PC-9 (cell line): ENCODE measurements around the gene BABAM1. TPM values are rescaled to one million over a fixed set of nuclear protein-coding genes. Genes with fewer than 3 reads are reported as not detected.

Experiments used
- BruUV-seq: library from RNA; stranded (reverse); fragments of 400-500 nt; replicated peaks from 2 replicates; lab custom pipeline; 2021; lab: Mats Ljungman, UMichigan
- CTCF ChIA-PET: fragments of 300-600 bp; sonication (Branson Sonifier 250); formaldehyde crosslinking; loops from one replicate; lab custom pipeline; 2022; ENCODE audit warnings: antibody characterized with exemption; lab: Charles Lee
- POLR2A ChIA-PET: fragments of 300-600 bp; sonication (Branson Sonifier 250); formaldehyde crosslinking; loops from one replicate; lab custom pipeline; 2022; ENCODE audit warnings: antibody characterized with exemption; ENCODE audit not compliant: unreplicated experiment; lab: Charles Lee
- DNase-seq, 2 experiments: peaks; one replicate each; pipeline versions ENCODE4 v3.0.0 to v3.0.0-alpha.2; 2015 to 2022; ENCODE audit warnings: mixed read lengths in 1 of 2
- H2AFZ ChIP-seq: fragments of 200-600 bp; sonication (generic); 2 replicates; pipeline ENCODE4 v1.8.1; 2017; ENCODE audit warnings: antibody characterized with exemption
- H3F3A ChIP-seq: fragments of 200-600 bp; sonication (generic); 2 replicates; pipeline ENCODE4 v1.8.1; 2017; ENCODE audit warnings: antibody characterized with exemption, mild to moderate bottlenecking, low read depth; ENCODE audit not compliant: insufficient read depth
- H3K27ac ChIP-seq: fragments of 200-600 bp; sonication (generic); 2 replicates; pipeline ENCODE4 v1.6.1; 2016; ENCODE audit warnings: mixed run types
- H3K27me3 ChIP-seq: fragments of 200-600 bp; sonication (generic); 2 replicates; pipeline ENCODE4 v1.6.1; 2016; ENCODE audit warnings: low read depth, mixed run types; ENCODE audit not compliant: insufficient read depth
- H3K36me3 ChIP-seq: fragments of 200-600 bp; sonication (generic); 2 replicates; pipeline ENCODE4 v1.6.1; 2016; ENCODE audit warnings: low read depth, mixed run types
- H3K4me1 ChIP-seq: fragments of 200-600 bp; sonication (generic); replicated peaks from 2 replicates; pipeline ENCODE4 v1.6.1; 2016; ENCODE audit warnings: mixed run types; ENCODE audit not compliant: insufficient read depth
- H3K4me2 ChIP-seq: fragments of 200-600 bp; sonication (generic); 2 replicates; pipeline ENCODE4 v1.6.1; 2017; ENCODE audit warnings: mixed run types
- H3K4me3 ChIP-seq: fragments of 200-600 bp; sonication (generic); 2 replicates; pipeline ENCODE4 v1.6.1; 2016; ENCODE audit warnings: mixed run types
- H3K79me2 ChIP-seq: fragments of 200-600 bp; sonication (generic); 2 replicates; pipeline ENCODE4 v1.6.1; 2017; ENCODE audit warnings: low read depth, mixed run types
- H3K9me2 ChIP-seq: fragments of 200-600 bp; sonication (generic); 2 replicates; pipeline ENCODE4 v1.8.1; 2017; ENCODE audit warnings: mild to moderate bottlenecking; ENCODE audit not compliant: insufficient read depth
- H3K9me3 ChIP-seq: fragments of 200-600 bp; sonication (generic); 2 replicates; pipeline ENCODE4 v1.8.1; 2016; ENCODE audit warnings: low read depth; ENCODE audit not compliant: insufficient read depth
- H4K20me1 ChIP-seq: fragments of 200-600 bp; sonication (generic); 2 replicates; pipeline ENCODE4 v1.8.1; 2017; ENCODE audit not compliant: insufficient read depth
- CTCF ChIP-seq: fragments of 200-600 bp; sonication (generic); conservative IDR thresholded peaks from 2 replicates; pipeline ENCODE4 v1.6.1; 2017; ENCODE audit warnings: mixed run types, antibody characterized with exemption, mild to moderate bottlenecking, moderate library complexity
- EZH2 ChIP-seq: fragments of 200-600 bp; sonication (generic); IDR thresholded peaks from 2 replicates; pipeline ENCODE4 v1.8.0; 2017; ENCODE audit warnings: antibody characterized with exemption, low read depth
- intact Hi-C: fragments of 100-400 bp; cut with micrococcal nuclease; formaldehyde crosslinking; loops from one replicate; pipeline ENCODE4 v1.10.0; 2022; ENCODE audit not compliant: unreplicated experiment
- total RNA-seq: library from RNA; stranded (reverse); gene quantifications from 2 replicates; pipeline ENCODE4 v1.2.3, GENCODE V29; 2021

BABAM1 gene
- total RNA-seq, 1 experiment from 2014 or later: 127 TPM

- ChIA-PET POLR2A (no interaction called here), CTCF (interaction anchor here (0.6 to 1.0 kb wide), 5 partner anchors 22 to 372 kb away, joined by 3 to 8 read pairs (median 4); no protein-coding TSS in a partner anchor)
- Histone ChIP-seq H3K4me3 (no peak within 1 kb of the TSS), H3K9me3 (no peaks in the 10 kb centered on the region), H3K27me3 (no peaks in the 10 kb centered on the region), H3F3A (peaks cover 33% of the 10 kb centered on the region), H3K4me1 (no peaks in the 10 kb centered on the region), H2AFZ (peak within 1 kb of the TSS; percentile 56; the same call in 1 of the 2 replicates), H3K79me2 (no peaks in the 10 kb centered on the region), H3K9me2 (no peaks in the 10 kb centered on the region), H4K20me1 (no peaks in the 10 kb centered on the region), H3K36me3 (0 out of 2 replicates have a peak, but pooled peaks cover 4% of the 10 kb centered on the region), H3K4me2 (peak within 1 kb of the TSS; percentile 73), H3K27ac (no peak within 1 kb of the TSS)
- BruUV-seq: no TSS peak
- no peak for DNase-seq
- intact Hi-C loops: loop anchor here (1.0 to 5.0 kb wide), 3 partner anchors 76 to 509 kb away; no protein-coding TSS in a partner anchor
- no peak for TF ChIP-seq CTCF
- no peak for TF ChIP-seq EZH2
Observed at GRCh38 chr19:17281391-17282304, 14.4 kb downstream of the BABAM1 start, which contains the start of gene ANKLE1. ANKLE1 (plus strand) TSS chr19:17281901; CDS start chr19:17281921, 20 bp downstream.

GRCh38 chr19:17282488-17283125 lies 15.4 kb downstream of the BABAM1 start:
- BruUV-seq: no TSS peak
- no peaks in the 10 kb centered on the region for H3K4me1 ChIP-seq
- no peaks in the 10 kb centered on the region for H3K9me2 ChIP-seq
- H3K4me2 ChIP-seq: peak overlapping the region; percentile 73
- peak; percentile 61 to 88 for DNase-seq
- no peak overlapping the region for H3K4me3 ChIP-seq
- H3K36me3 ChIP-seq: 0 out of 2 replicates have a peak, but pooled peaks cover 2% of the 10 kb centered on the region
- TF ChIP-seq CTCF (peak; percentile 95), EZH2 (no peak)
- H3F3A ChIP-seq: peaks cover 34% of the 10 kb centered on the region
- ChIA-PET CTCF (interaction anchor here (0.5 to 0.7 kb wide), 2 partner anchors 61 to 126 kb away, joined by 3 to 5 read pairs; no protein-coding TSS in a partner anchor), POLR2A (interaction anchor here (0.7 kb wide), 1 partner anchor 68 kb away, joined by 4 read pairs; the partner anchor contains the start of gene USE1)
- H3K27me3 ChIP-seq: no peaks in the 10 kb centered on the region
- H3K27ac ChIP-seq: no peak overlapping the region
- H2AFZ ChIP-seq: peak overlapping the region; percentile 56; the same call in 1 of the 2 replicates
- no peaks in the 10 kb centered on the region for H4K20me1 ChIP-seq
- intact Hi-C loops: loop anchor here (1.0 to 5.0 kb wide), 3 partner anchors 77 to 510 kb away; no protein-coding TSS in a partner anchor
- no peaks in the 10 kb centered on the region for H3K79me2 ChIP-seq
- no peaks in the 10 kb centered on the region for H3K9me3 ChIP-seq

GRCh38 chr19:17283504-17283996 lies 16.3 kb downstream of the BABAM1 start:
- no peak for DNase-seq
- intact Hi-C loops: loop anchor here (5.0 kb wide), 1 partner anchor 511 kb away; no protein-coding TSS in a partner anchor
- H3K4me2 ChIP-seq: no peak overlapping the region

More at GRCh38 chr19:17283504-17283996, 16.3 kb downstream of the BABAM1 start:
- Histone ChIP-seq H3K36me3 (no peaks in the 10 kb centered on the region), H3K9me2 (no peaks in the 10 kb centered on the region), H3K27me3 (no peaks in the 10 kb centered on the region), H2AFZ (no peak overlapping the region), H3K4me1 (no peaks in the 10 kb centered on the region), H3K9me3 (no peaks in the 10 kb centered on the region), H3K27ac (no peak overlapping the region), H3K4me3 (no peak overlapping the region), H4K20me1 (no peaks in the 10 kb centered on the region), H3K79me2 (no peaks in the 10 kb centered on the region), H3F3A (peaks cover 33% of the 10 kb centered on the region)
- ChIA-PET POLR2A (no interaction called here), CTCF (no interaction called here)
- BruUV-seq: no TSS peak
- TF ChIP-seq CTCF (no peak), EZH2 (no peak)
